IPS DF 4.7 (cell line): ENCODE measurements around the gene C6orf136.
A peak's percentile ranks its signal among the peaks of the same experiment; 100 is the strongest.
"Not testable (repeated sequence)": the region's sequence is repeated elsewhere in the genome, so short reads cannot be mapped to it uniquely, and the experiment has no call there.

ENCODE experiments used
- DNase-seq: peaks from one replicate; pipeline ENCODE4 v3.0.0-alpha.2; 2013; ENCODE audit warnings: low spot score; ENCODE audit errors: extremely low read depth

The C6orf136 gene

GRCh38 chr6:30657454-30657853, 10.5 kb downstream of the C6orf136 start:
- DNase-seq: no peak

- not testable (repeated sequence) for DNase-seq
Observed at GRCh38 chr6:30657922-30658321, 11.0 kb downstream of the C6orf136 start.

- no peak for DNase-seq
Observed at GRCh38 chr6:30664994-30665767, 18.2 kb downstream of the C6orf136 start.

GRCh38 chr6:30666300-30666699, 19.4 kb downstream of the C6orf136 start:
- DNase-seq: not testable (repeated sequence)

- DNase-seq: no peak
Observed at GRCh38 chr6:30670760-30671527, 24.0 kb downstream of the C6orf136 start.

GRCh38 chr6:30672445-30673253, 25.7 kb downstream of the C6orf136 start, which contains the start of gene DHX16:
Gene DHX16 (minus strand): TSS chr6:30673006. CDS start chr6:30672841, 165 bp downstream.
- DNase-seq: peak; percentile 95

- no peak for DNase-seq
Observed at GRCh38 chr6:30676660-30677285, 29.8 kb downstream of the C6orf136 start.

- no peak for DNase-seq
Observed at GRCh38 chr6:30678964-30679726, 32.2 kb downstream of the C6orf136 start.

- DNase-seq: no peak
Observed at GRCh38 chr6:30679765-30680535, 33.0 kb downstream of the C6orf136 start.

- DNase-seq: no peak
Observed at GRCh38 chr6:30681766-30682142, 34.8 kb downstream of the C6orf136 start.

GRCh38 chr6:30682143-30683117, 35.5 kb downstream of the C6orf136 start:
- DNase-seq: no peak

- no peak for DNase-seq
Observed at GRCh38 chr6:30683183-30683979, 36.4 kb downstream of the C6orf136 start.

- DNase-seq: no peak
Observed at GRCh38 chr6:30683980-30684338, 37.0 kb downstream of the C6orf136 start.

GRCh38 chr6:30684386-30685156, 37.6 kb downstream of the C6orf136 start:
- no peak for DNase-seq

GRCh38 chr6:30685157-30686008, 38.5 kb downstream of the C6orf136 start:
- DNase-seq: no peak
